ENCODE results near the gene VOPP1.
"Not testable (repeated sequence)": the region's sequence is repeated elsewhere in the genome, so short reads cannot be mapped to it uniquely, and the experiment has no call there.

Gene VOPP1

DNA sequence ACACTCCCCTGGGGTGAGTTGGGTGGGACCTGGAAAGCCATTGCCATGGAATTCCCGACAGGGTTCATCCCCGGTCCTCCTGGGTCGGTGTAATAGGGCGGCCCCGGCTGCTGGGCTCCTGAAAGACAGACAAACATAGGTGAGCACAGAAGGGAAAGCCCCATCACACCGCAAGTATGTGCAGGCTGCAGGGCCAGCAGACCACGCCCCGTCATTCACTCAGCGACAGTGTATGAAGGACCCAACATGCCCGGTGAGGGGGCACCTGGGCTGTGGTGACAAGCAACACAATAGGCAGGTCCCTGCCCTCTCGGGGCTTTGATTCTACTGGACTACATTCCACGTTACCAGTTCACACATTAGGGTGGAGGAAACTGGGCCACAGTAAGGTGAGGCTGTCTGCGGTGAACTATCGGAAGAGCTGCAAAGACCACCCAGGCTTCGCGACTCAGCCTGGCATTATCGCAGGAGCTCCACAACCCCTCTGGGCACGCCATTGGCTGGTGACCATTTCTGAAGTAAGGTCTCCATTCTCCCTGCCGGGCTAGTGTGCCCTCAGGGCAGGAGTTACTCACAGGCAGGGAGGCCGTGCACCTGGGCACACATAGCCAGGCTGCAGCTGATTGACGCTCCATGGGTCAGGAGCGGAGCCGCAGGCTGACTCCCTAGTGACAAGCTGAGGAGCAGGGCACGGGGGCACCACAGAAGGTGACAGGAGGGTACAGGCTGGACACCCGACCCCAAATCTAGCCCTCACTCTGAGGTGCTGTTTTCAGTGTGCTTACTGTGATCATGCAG, 99.2 kb downstream of the VOPP1 start:
- TF ChIP-seq, protein P1, sequence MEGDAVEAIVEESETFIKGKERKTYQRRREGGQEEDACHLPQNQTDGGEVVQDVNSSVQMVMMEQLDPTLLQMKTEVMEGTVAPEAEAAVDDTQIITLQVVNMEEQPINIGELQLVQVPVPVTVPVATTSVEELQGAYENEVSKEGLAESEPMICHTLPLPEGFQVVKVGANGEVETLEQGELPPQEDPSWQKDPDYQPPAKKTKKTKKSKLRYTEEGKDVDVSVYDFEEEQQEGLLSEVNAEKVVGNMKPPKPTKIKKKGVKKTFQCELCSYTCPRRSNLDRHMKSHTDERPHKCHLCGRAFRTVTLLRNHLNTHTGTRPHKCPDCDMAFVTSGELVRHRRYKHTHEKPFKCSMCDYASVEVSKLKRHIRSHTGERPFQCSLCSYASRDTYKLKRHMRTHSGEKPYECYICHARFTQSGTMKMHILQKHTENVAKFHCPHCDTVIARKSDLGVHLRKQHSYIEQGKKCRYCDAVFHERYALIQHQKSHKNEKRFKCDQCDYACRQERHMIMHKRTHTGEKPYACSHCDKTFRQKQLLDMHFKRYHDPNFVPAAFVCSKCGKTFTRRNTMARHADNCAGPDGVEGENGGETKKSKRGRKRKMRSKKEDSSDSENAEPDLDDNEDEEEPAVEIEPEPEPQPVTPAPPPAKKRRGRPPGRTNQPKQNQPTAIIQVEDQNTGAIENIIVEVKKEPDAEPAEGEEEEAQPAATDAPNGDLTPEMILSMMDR (IDR thresholded peaks at IDR 0.05; ENCODE audit: low read depth, low read length): no peak
- no peak overlapping the region for H3K4me3 ChIP-seq (replicated peaks in 1 of 2; ENCODE audit: low read depth in 2 of 2, low read length in 2 of 2)
- no peak for DNase-seq (ENCODE audit: low read depth in 2 of 2)

DNA sequence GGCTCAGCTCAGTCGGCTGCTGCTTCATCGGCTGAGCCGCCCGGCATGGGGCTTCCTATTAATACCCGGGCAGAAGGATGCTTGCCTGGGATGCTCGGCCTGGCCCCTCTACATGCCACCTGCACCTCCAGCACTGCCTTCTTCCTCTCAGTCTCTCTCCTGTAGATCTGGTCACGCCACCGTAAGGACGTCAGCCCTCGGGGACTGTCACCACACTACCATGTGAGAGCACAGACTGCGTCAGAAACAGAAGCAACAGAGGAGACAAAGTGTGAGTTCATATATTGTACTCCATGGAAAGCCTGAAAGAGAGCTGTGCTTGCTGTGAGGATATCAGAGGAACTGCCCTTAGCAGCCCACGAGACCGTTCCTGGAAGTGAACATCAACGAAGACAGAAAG, 99.9 kb downstream of the VOPP1 start:
- DNase-seq (ENCODE audit: low read depth in 2 of 2); H3K4me3 ChIP-seq (replicated peaks in 1 of 2; ENCODE audit: low read depth in 2 of 2, low read length in 2 of 2): not testable (repeated sequence)

DNA sequence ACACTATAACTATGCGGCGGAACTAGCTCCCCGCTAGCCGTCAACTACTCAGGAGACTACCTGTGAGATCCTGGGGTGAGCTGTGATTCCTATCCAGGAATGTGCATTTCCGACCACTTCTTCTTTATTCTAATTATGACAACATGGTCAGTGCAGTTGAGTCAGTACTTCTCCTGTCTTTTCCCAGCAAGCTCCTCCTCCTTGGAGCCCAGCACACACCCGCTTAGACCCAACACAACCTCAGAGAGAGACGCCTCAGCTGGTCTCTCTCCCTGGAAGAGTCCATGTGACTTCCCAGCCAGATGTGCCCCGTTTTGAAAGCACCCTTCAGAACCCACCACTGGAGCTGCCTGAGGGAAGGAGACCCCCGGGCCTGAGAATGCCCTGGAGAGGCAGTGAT, 100.7 kb downstream of the VOPP1 start:
- not testable (repeated sequence) for DNase-seq (ENCODE audit: low read depth in 2 of 2); H3K4me3 ChIP-seq (replicated peaks in 1 of 2; ENCODE audit: low read depth in 2 of 2, low read length in 2 of 2)

DNA sequence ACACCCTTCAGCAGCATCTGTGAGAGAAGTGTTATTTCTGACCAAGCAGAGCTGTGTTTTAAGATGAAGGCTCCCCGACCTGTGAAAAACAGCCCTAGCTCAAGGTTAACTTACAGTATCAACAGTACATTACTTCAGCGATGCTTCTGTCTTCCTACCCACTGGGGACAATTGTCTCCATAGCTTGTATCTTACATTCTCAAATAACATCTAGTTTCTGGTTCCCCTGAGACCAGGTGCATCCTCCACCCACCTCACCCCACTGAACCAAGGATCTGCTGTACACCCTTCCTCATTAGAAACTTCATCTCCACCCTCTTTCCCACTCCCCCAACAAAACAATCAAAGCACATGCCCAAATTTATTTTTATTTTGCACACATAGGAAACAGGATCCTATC, 102.0 kb downstream of the VOPP1 start:
- H3K4me3 ChIP-seq (replicated peaks in 1 of 2; ENCODE audit: low read depth in 2 of 2, low read length in 2 of 2): no peak overlapping the region
- no peak for DNase-seq (ENCODE audit: low read depth in 2 of 2)
- TF ChIP-seq, protein P1 (IDR thresholded peaks at IDR 0.05; ENCODE audit: low read depth, low read length): no peak

DNA sequence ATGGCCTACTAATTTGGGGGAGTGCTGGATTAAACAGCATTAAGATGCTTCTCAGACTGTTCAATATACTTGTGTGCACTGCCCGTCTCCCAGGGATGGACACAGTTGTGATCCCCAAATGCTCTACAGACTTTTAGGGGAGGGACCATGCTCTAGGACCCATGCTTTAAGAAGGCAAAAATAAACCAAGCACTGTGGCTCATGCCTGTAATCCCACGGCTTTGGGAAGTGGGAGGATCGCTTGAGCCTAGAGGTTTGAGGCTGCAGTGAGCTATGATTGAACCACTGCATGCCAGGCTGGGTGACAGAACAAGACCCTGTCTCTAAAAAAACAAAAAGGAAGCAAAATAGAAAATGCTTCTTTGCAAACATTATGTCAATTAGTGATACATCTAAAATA, 102.6 kb downstream of the VOPP1 start:
- TF ChIP-seq, protein P1 (IDR thresholded peaks at IDR 0.05; ENCODE audit: low read depth, low read length): no peak
- no peak for DNase-seq (ENCODE audit: low read depth in 2 of 2)
- H3K4me3 ChIP-seq (replicated peaks in 1 of 2; ENCODE audit: low read depth in 2 of 2, low read length in 2 of 2): no peak overlapping the region

DNA sequence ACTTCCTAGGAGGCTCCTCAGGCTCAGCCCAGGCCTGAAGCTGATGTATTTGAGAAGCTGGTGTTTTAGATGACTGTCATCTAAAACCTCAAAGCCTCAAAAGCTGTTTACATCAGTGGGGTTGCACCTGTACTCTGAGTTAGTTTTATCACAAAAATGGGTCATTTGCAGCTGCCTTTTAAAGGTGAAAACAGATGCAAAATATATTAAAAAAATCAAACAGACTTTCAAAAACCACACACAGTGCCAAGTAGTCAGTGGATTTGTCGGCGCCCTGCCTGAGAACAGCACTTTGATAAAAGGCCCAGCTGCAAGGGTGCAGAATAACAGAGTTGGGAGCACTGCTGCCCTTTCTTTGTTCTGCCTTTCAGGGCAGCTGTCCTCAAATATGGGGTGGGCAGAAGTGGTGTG, 103.0 kb downstream of the VOPP1 start:
- TF ChIP-seq, protein P1 (IDR thresholded peaks at IDR 0.05; ENCODE audit: low read depth, low read length): no peak
- no peak for DNase-seq (ENCODE audit: low read depth in 2 of 2)
- H3K4me3 ChIP-seq (replicated peaks in 1 of 2; ENCODE audit: low read depth in 2 of 2, low read length in 2 of 2): no peak overlapping the region

DNA sequence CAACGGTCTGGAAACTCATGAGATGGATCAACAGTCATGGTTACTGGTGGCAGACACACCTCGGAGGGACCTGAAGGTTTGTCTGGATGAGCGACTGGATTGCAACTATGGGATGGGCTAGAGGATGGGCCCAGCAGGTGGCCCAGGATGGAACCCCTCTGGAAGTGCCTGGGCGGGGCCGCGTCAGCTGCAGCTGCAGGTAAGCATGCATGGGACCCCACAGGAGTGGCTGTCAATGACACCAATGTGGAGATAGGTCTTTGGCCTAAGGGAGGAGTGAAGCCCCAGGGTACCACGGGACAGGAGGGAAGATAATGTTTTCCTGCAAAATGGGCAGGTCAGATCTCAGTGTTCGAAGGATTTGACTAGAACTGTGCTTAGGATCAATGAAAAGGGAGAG, 103.8 kb downstream of the VOPP1 start:
- TF ChIP-seq, protein P1 (IDR thresholded peaks at IDR 0.05; ENCODE audit: low read depth, low read length): no peak
- no peak overlapping the region for H3K4me3 ChIP-seq (replicated peaks in 1 of 2; ENCODE audit: low read depth in 2 of 2, low read length in 2 of 2)
- no peak for DNase-seq (ENCODE audit: low read depth in 2 of 2)

DNA sequence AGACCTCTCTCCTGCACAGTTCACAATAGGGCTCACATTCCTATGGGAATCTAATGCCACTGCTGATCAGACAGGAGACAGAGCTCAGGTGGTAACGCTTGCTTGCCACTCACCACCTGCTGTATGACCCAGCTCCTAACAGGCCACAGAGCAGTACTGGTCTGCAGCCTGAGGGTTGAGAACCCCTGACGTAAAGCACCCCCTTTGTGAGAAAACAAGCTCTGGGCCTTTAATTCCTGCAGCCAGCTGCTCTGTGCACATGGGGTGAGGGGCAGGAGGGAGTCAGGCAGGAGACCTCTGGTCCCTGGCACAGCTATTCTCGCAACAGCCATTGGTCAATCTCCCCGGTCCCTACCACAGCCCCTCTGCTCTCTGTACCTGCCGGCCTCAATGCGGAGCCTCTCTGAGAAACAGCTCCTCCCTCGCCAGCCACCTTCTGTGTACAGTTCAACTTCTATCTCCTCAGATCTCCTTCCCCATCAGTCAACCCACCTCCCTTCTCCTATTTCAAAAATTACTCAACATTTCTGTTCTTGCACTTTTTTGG, 105.2 kb downstream of the VOPP1 start:
- no peak overlapping the region for H3K4me3 ChIP-seq (replicated peaks in 1 of 2; ENCODE audit: low read depth in 2 of 2, low read length in 2 of 2)
- TF ChIP-seq, protein P1 (IDR thresholded peaks at IDR 0.05; ENCODE audit: low read depth, low read length): no peak
- DNase-seq (ENCODE audit: low read depth in 2 of 2): no peak

All from cardiac fibroblast (primary cell).